Gastrocnemius medialis (tissue), 4 donors: ENCODE data around the gene IGFL4. TPM values are rescaled to one million over a fixed set of nuclear protein-coding genes. Genes with fewer than 3 reads are reported as not detected.

ENCODE experiments used
- ATAC-seq, 2 donors: fragments of 150-250 bp; one replicate each; pipeline ENCODE4 v1.9.1; 2016
- DNase-seq, 2 donors: peaks; one replicate each; pipeline ENCODE4 v3.0.0-alpha.2; 2019
- H3K27ac ChIP-seq, 4 donors: fragments of 200-600 bp; sonication (generic); 1 replicate in 1 of 4; 2 replicates in 3 of 4; pipeline ENCODE4 v1.5.1; 2016 to 2018; ENCODE audit warnings: mild to moderate bottlenecking in 2 of 4, moderate library complexity in 1 of 4
- H3K27me3 ChIP-seq, 3 donors: fragments of 200-600 bp; sonication (generic) in 2 of 3; 1 replicate in 1 of 3; 2 replicates in 2 of 3; pipeline versions ENCODE4 v1.5.1 to v1.6.0; 2016 to 2019; ENCODE audit warnings: mild to moderate bottlenecking in 1 of 3, moderate library complexity in 1 of 3
- H3K36me3 ChIP-seq, 2 donors: fragments of 200-600 bp; sonication (generic) in 1 of 2; one replicate each; pipeline ENCODE4 v1.5.1; 2017 to 2018
- H3K4me1 ChIP-seq, 2 donors: fragments of 200-600 bp; sonication (generic) in 1 of 2; one replicate each; pipeline ENCODE4 v1.5.1; 2016 to 2017; ENCODE audit warnings: mild to moderate bottlenecking in 2 of 2
- H3K4me3 ChIP-seq, 4 donors: fragments of 200-600 bp; sonication (generic) in 3 of 4; 1 replicate in 1 of 4; 2 replicates in 3 of 4; pipeline ENCODE4 v1.5.1; 2016 to 2019; ENCODE audit warnings: mild to moderate bottlenecking in 2 of 4
- H3K9me3 ChIP-seq, 3 donors: fragments of 200-600 bp; sonication (generic) in 2 of 3; 1 replicate in 1 of 3; 2 replicates in 2 of 3; pipeline ENCODE4 v1.5.1; 2016 to 2019
- POLR2A ChIP-seq, 2 donors: fragments of 450-650 bp; IDR thresholded peaks; one replicate each; pipeline ENCODE4 v1.6.1; 2017; ENCODE audit warnings: antibody characterized with exemption in 2 of 2, mild to moderate bottlenecking in 2 of 2, moderate library complexity in 2 of 2
- in situ Hi-C, 4 donors: fragments of 200-750 bp; cut with MboI; loops; one replicate each; pipeline versions ENCODE4 v1.15.0 to v1.8.0; 2017; ENCODE audit warnings: low sequenced_read_pairs in 4 of 4
- intact Hi-C: fragments of 100-400 bp; cut with DNase I; formaldehyde crosslinking; loops from one replicate; pipeline ENCODE4 v1.15.1; 2023; ENCODE audit warnings: low total_unique reads
- total RNA-seq, 4 donors: library from RNA; depleted of rRNA; stranded (reverse); fragments of >200 nt; gene quantifications; one replicate each; pipeline versions ENCODE4 v1.1.0 to v1.2.3, GENCODE V29; 2016
- TF ChIP-seq, protein P1 (sequence below), 5 experiments: fragments of 450-650 bp in 3 of 5; fragments of 200-600 bp in 2 of 5; sonication (generic) in 2 of 5; IDR thresholded peaks in 4 of 5; conservative IDR thresholded peaks in 1 of 5; 1 replicate in 4 of 5; 2 replicates in 1 of 5; pipeline ENCODE4 v1.5.1; 2016 to 2019; ENCODE audit warnings: antibody characterized with exemption in 5 of 5, mild to moderate bottlenecking in 3 of 5, moderate library complexity in 3 of 5

IGFL4 gene
- total RNA-seq, 4 donors from 2014 or later: not detected

DNA sequence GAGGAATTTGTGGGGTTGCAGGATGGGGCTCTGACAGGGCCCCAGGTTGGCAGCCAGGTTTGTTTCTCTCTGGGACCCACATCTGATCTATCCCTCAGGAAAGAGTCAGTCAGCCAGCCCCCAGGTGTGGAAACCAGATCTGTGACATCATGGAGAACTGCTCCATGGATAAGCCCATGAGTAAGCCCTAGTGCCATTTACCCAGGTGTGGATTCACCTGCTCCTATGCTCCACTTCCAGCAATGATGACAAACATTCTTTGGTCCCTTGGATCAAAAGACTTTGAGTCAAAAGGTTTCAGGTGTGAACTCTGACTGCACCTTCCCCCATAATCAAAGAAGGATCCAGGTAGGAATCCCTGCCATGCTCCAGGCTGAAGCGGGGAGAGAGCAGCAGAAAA, 26.9 kb upstream of the IGFL4 start:
- no peak overlapping the region for H3K4me3 ChIP-seq
- ATAC-seq (no peak), DNase-seq (no peak)
- peaks cover 0 to 17% (median 11%) of the 10 kb centered on the region in 3 donors for H3K27me3 ChIP-seq
- in situ Hi-C loops: no loop called here
- TF ChIP-seq POLR2A (IDR thresholded peaks at IDR 0.05): no peak
- no peaks in the 10 kb centered on the region for H3K36me3 ChIP-seq
- H3K27ac ChIP-seq: no peak overlapping the region
- no peaks in the 10 kb centered on the region for H3K9me3 ChIP-seq
- no peaks in the 10 kb centered on the region for H3K4me1 ChIP-seq
- intact Hi-C loops: no loop called here

DNA sequence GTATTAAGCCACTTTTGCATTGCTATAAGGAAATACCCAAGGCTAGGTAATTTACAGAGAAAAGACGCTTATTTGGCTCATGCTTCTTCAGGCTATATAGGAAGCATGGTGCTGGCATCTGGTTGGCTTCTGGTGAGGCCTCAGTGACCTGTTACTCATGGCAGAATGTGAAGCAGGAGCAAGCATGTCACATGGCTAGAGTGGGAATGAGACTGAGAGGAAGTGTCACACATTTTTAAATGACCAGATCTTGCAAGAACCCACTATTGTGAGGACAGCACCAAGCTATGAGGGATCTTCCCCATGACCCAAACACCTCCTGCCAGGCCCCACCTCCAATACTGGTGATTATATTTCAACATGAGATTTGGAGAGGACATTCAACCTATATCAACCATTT, 25.7 kb upstream of the IGFL4 start:
- H3K4me1 ChIP-seq: no peaks in the 10 kb centered on the region
- TF ChIP-seq POLR2A (IDR thresholded peaks at IDR 0.05): no peak
- TF ChIP-seq, protein P1, sequence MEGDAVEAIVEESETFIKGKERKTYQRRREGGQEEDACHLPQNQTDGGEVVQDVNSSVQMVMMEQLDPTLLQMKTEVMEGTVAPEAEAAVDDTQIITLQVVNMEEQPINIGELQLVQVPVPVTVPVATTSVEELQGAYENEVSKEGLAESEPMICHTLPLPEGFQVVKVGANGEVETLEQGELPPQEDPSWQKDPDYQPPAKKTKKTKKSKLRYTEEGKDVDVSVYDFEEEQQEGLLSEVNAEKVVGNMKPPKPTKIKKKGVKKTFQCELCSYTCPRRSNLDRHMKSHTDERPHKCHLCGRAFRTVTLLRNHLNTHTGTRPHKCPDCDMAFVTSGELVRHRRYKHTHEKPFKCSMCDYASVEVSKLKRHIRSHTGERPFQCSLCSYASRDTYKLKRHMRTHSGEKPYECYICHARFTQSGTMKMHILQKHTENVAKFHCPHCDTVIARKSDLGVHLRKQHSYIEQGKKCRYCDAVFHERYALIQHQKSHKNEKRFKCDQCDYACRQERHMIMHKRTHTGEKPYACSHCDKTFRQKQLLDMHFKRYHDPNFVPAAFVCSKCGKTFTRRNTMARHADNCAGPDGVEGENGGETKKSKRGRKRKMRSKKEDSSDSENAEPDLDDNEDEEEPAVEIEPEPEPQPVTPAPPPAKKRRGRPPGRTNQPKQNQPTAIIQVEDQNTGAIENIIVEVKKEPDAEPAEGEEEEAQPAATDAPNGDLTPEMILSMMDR (IDR thresholded peaks at IDR 0.05 in 4 of 5, conservative IDR thresholded peaks at IDR 0.05 in 1 of 5): no peak
- no peak for DNase-seq
- no peaks in the 10 kb centered on the region for H3K9me3 ChIP-seq
- no peaks in the 10 kb centered on the region for H3K36me3 ChIP-seq
- H3K27me3 ChIP-seq: peaks cover 0 to 14% (median 10%) of the 10 kb centered on the region in 3 donors
- H3K4me3 ChIP-seq: no peak overlapping the region
- no peak for ATAC-seq
- no peak overlapping the region for H3K27ac ChIP-seq
- intact Hi-C loops: no loop called here
- in situ Hi-C loops: no loop called here

DNA sequence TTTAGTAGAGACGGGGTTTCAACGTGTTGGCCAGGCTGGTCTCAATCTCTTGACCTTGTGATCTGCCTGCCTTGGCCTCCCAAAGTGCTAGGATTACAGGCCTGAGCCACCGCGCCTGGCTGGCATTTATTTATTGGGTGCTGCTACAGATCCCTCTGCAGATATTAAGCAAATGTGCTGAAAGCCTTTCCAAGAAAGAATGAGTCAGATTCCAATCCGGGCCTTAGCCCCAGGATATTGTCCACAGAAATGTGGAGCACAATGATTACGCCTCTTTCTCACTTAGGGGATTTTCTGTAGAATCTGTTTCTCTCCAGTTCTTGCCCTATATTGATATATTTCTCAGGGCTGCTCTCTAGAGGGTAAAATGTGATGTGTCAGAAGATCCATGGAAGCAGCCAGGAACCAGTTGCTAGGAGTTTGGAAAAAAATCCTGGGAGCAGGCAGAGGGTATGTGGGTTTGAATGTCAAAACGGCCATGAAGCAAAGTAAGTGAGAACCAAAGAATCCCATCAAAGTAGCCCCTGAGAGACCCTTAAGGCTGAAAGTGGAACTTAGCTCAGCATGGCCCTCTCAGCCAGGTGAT, 24.8 kb upstream of the IGFL4 start:
- in situ Hi-C loops: no loop called here
- no peak overlapping the region for H3K27ac ChIP-seq
- ATAC-seq (no peak), DNase-seq (no peak)
- intact Hi-C loops: no loop called here
- TF ChIP-seq, protein P1 (IDR thresholded peaks at IDR 0.05 in 4 of 5, conservative IDR thresholded peaks at IDR 0.05 in 1 of 5): no peak
- no peak for TF ChIP-seq POLR2A (IDR thresholded peaks at IDR 0.05)
- H3K4me1 ChIP-seq: no peaks in the 10 kb centered on the region
- no peaks in the 10 kb centered on the region for H3K36me3 ChIP-seq
- peaks cover 0 to 14% (median 8%) of the 10 kb centered on the region in 3 donors for H3K27me3 ChIP-seq
- no peak overlapping the region for H3K4me3 ChIP-seq
- H3K9me3 ChIP-seq: no peaks in the 10 kb centered on the region

DNA sequence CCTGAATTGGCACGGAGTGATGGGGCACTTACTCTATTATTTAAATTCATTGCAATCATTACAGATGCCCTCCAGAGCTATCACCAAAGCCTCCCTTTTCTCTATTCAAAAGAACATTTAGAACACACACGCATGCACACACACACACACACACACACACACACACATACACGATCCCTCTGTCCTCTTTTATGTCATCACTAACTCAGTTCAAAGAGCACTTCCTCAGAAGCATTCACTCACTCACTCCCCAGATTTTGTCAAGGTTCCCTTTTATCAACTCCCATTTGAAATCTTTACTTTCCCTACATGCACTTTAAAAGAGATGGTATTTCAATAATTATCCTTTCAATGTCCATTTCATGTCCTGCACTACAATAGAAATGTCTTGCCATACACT, 22.4 kb upstream of the IGFL4 start:
- Histone ChIP-seq H3K27me3 (peaks cover 0 to 9% (median 6%) of the 10 kb centered on the region in 3 donors), H3K4me1 (no peaks in the 10 kb centered on the region), H3K9me3 (no peaks in the 10 kb centered on the region), H3K36me3 (no peaks in the 10 kb centered on the region), H3K4me3 (no peak overlapping the region), H3K27ac (no peak overlapping the region)
- in situ Hi-C loops: no loop called here
- ATAC-seq (no peak), DNase-seq (no peak)
- intact Hi-C loops: no loop called here
- TF ChIP-seq, protein P1 (IDR thresholded peaks at IDR 0.05 in 4 of 5, conservative IDR thresholded peaks at IDR 0.05 in 1 of 5): no peak
- no peak for TF ChIP-seq POLR2A (IDR thresholded peaks at IDR 0.05)

GRCh38 chr19:46060012-46060411, 19.2 kb upstream of the IGFL4 start:
- no peaks in the 10 kb centered on the region for H3K36me3 ChIP-seq
- in situ Hi-C loops (no loop called here), intact Hi-C loops (no loop called here)
- peaks cover 0 to 13% (median 8%) of the 10 kb centered on the region in 3 donors for H3K27me3 ChIP-seq
- no peaks in the 10 kb centered on the region for H3K9me3 ChIP-seq
- ATAC-seq: no peak
- DNase-seq: no peak
- no peak overlapping the region for H3K27ac ChIP-seq
- H3K4me1 ChIP-seq: no peaks in the 10 kb centered on the region
- H3K4me3 ChIP-seq: no peak overlapping the region
- no peak for TF ChIP-seq POLR2A (IDR thresholded peaks at IDR 0.05)
- TF ChIP-seq, protein P1 (IDR thresholded peaks at IDR 0.05 in 4 of 5, conservative IDR thresholded peaks at IDR 0.05 in 1 of 5): no peak
